ENCODE data around the gene GPR183.

GPR183 gene

GRCh38 chr13:99258210-99258860, 48.9 kb downstream of the GPR183 start, which contains the start of gene GPR18:
TSS of gene GPR18 (minus strand) at chr13:99258379. CDS start at chr13:99255872, 2,507 bp downstream.
- no peak for DNase-seq
- TF ChIP-seq, protein P1, sequence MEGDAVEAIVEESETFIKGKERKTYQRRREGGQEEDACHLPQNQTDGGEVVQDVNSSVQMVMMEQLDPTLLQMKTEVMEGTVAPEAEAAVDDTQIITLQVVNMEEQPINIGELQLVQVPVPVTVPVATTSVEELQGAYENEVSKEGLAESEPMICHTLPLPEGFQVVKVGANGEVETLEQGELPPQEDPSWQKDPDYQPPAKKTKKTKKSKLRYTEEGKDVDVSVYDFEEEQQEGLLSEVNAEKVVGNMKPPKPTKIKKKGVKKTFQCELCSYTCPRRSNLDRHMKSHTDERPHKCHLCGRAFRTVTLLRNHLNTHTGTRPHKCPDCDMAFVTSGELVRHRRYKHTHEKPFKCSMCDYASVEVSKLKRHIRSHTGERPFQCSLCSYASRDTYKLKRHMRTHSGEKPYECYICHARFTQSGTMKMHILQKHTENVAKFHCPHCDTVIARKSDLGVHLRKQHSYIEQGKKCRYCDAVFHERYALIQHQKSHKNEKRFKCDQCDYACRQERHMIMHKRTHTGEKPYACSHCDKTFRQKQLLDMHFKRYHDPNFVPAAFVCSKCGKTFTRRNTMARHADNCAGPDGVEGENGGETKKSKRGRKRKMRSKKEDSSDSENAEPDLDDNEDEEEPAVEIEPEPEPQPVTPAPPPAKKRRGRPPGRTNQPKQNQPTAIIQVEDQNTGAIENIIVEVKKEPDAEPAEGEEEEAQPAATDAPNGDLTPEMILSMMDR (IDR thresholded peaks at IDR 0.05): no peak
- no peak within 1 kb of the TSS for H3K4me3 ChIP-seq
- H3K36me3 ChIP-seq: peaks cover 0 to 12% (median 0%) of the 10 kb centered on the region in 3 donors
- no peaks in the 10 kb centered on the region for H3K27me3 ChIP-seq
- H3K27ac ChIP-seq: no peak within 1 kb of the TSS
- H3K4me1 ChIP-seq: peaks cover 0 to 13% (median 2%) of the 10 kb centered on the region in 4 donors
- intact Hi-C loops (cut with DNase I; ENCODE audit: low total_unique reads): no loop called here
- H3K9me3 ChIP-seq: no peaks in the 10 kb centered on the region

DNA sequence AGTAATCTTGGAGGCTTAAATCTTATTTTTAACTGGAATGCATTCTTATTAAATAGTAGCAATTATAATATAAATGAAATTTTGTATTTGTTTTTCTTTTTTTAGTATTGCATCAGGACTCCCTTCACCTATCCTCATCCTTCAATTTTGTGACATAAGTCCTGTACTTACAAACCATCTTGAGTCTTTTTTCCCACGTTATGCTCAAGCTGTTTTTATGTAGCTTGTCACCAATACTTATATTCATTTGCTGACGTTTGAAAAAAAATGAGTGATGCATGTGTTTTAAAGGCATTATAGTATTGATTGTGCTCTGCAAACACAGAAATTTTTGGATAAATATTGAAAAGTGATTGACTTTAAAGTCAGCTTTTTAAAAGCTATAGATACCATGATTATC, 49.9 kb downstream of the GPR183 start:
- H3K27me3 ChIP-seq: no peaks in the 10 kb centered on the region
- TF ChIP-seq, protein P1 (IDR thresholded peaks at IDR 0.05): no peak
- DNase-seq: no peak
- H3K36me3 ChIP-seq: peaks cover 0 to 12% (median 0%) of the 10 kb centered on the region in 3 donors
- intact Hi-C loops (cut with DNase I; ENCODE audit: low total_unique reads): no loop called here
- no peak overlapping the region for H3K4me3 ChIP-seq
- H3K4me1 ChIP-seq: peaks cover 0 to 13% (median 2%) of the 10 kb centered on the region in 4 donors
- H3K27ac ChIP-seq: no peak overlapping the region
- H3K9me3 ChIP-seq: no peaks in the 10 kb centered on the region

- H3K27me3 ChIP-seq: no peaks in the 10 kb centered on the region
- intact Hi-C loops (cut with DNase I; ENCODE audit: low total_unique reads): no loop called here
- no peak for DNase-seq
- no peak overlapping the region for H3K4me3 ChIP-seq
- peaks cover 0 to 12% (median 4%) of the 10 kb centered on the region in 3 donors for H3K36me3 ChIP-seq
- no peaks in the 10 kb centered on the region for H3K9me3 ChIP-seq
- peaks cover 0 to 13% (median 2%) of the 10 kb centered on the region in 4 donors for H3K4me1 ChIP-seq
- TF ChIP-seq, protein P1 (IDR thresholded peaks at IDR 0.05): no peak
- no peak overlapping the region for H3K27ac ChIP-seq
These were observed 50.5 kb downstream of the GPR183 start for GRCh38 chr13:99256709-99257108.

DNA sequence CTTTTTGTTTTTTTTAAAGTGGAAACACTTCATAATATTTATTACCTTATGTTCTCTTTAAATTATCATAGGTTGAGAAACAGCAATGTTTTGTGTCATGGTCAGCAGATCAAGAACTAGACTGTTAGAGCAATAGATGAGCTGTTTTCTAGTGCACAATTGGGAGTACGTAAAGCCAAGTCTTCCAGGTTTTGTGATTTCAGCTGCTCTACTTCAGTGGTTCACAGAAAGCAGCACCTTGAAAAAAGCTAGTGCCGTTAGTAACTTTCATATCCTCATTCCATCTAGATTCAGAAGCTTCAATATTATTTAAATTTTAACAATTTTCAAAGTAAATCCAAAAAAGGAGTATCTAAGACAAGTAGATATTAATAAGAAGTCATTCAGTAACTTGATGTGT, 50.9 kb downstream of the GPR183 start:
- Histone ChIP-seq H3K9me3 (no peaks in the 10 kb centered on the region), H3K4me1 (peaks cover 0 to 13% (median 2%) of the 10 kb centered on the region in 4 donors), H3K27me3 (no peaks in the 10 kb centered on the region), H3K27ac (no peak overlapping the region), H3K36me3 (peaks cover 0 to 12% (median 5%) of the 10 kb centered on the region in 3 donors), H3K4me3 (no peak overlapping the region)
- DNase-seq: no peak
- TF ChIP-seq, protein P1 (IDR thresholded peaks at IDR 0.05): no peak
- intact Hi-C loops (cut with DNase I; ENCODE audit: low total_unique reads): no loop called here

GRCh38 chr13:99255271-99255670, 51.9 kb downstream of the GPR183 start:
- TF ChIP-seq, protein P1 (IDR thresholded peaks at IDR 0.05): no peak
- no peak overlapping the region for H3K4me3 ChIP-seq
- peaks cover 0 to 13% (median 2%) of the 10 kb centered on the region in 4 donors for H3K4me1 ChIP-seq
- intact Hi-C loops (cut with DNase I; ENCODE audit: low total_unique reads): no loop called here
- H3K27ac ChIP-seq: no peak overlapping the region
- peaks cover 0 to 11% (median 5%) of the 10 kb centered on the region in 3 donors for H3K36me3 ChIP-seq
- H3K9me3 ChIP-seq: no peaks in the 10 kb centered on the region
- no peak for DNase-seq
- H3K27me3 ChIP-seq: no peaks in the 10 kb centered on the region
